Osteoblast (primary cell): ENCODE results near the gene RAD51B. TPM values are rescaled to one million over a fixed set of nuclear protein-coding genes. Genes with fewer than 3 reads are reported as not detected.

ENCODE experiments used
- DNase-seq: peaks from one replicate; pipeline ENCODE4 v3.0.0; 2011; ENCODE audit warnings: low spot score, mixed read lengths; ENCODE audit not compliant: insufficient read length; ENCODE audit errors: missing footprints
- H2AFZ ChIP-seq: 2 replicates; pipeline ENCODE4 v1.6.0; 2011; ENCODE audit warnings: mild to moderate bottlenecking, low read length
- H3K27ac ChIP-seq: 2 replicates; pipeline ENCODE4 v1.5.1; 2011; ENCODE audit warnings: mild to moderate bottlenecking, low read depth, low read length, moderate library complexity
- H3K27me3 ChIP-seq: 2 replicates; pipeline ENCODE4 v1.6.0; 2012; ENCODE audit warnings: mild to moderate bottlenecking, control low read depth, inconsistent platforms, low read length, moderate library complexity; ENCODE audit not compliant: insufficient read depth
- H3K36me3 ChIP-seq: 2 replicates; pipeline ENCODE4 v1.5.1; 2011; ENCODE audit warnings: mild to moderate bottlenecking, low read length, control low read depth, moderate library complexity; ENCODE audit not compliant: insufficient read depth
- H3K4me1 ChIP-seq: 2 replicates; pipeline ENCODE4 v1.5.1; 2011; ENCODE audit warnings: mild to moderate bottlenecking, low read length, control low read depth, moderate library complexity; ENCODE audit not compliant: insufficient read depth
- H3K4me2 ChIP-seq: 2 replicates; pipeline ENCODE4 v1.6.0; 2011; ENCODE audit warnings: mild to moderate bottlenecking, low read length; ENCODE audit not compliant: insufficient read depth
- H3K4me3 ChIP-seq: fragments of 200-600 bp; sonication (generic); 3 replicates; pipeline ENCODE4 v1.5.1; 2012; ENCODE audit warnings: mild to moderate bottlenecking, low read length, inconsistent platforms; ENCODE audit not compliant: insufficient read depth
- H3K79me2 ChIP-seq: 2 replicates; pipeline ENCODE4 v1.6.0; 2012; ENCODE audit warnings: mild to moderate bottlenecking, low read length, control low read depth, inconsistent platforms; ENCODE audit not compliant: insufficient read depth
- H3K9me3 ChIP-seq: 2 replicates; pipeline ENCODE4 v1.5.1; 2011; ENCODE audit warnings: low read depth, low read length, control low read depth
- H4K20me1 ChIP-seq: 2 replicates; pipeline ENCODE4 v1.6.0; 2012; ENCODE audit warnings: mild to moderate bottlenecking, low read length, control low read depth; ENCODE audit not compliant: insufficient read depth
- total RNA-seq: library from RNA; depleted of rRNA; stranded (reverse); fragments of >200 nt; gene quantifications from 2 replicates; pipeline ENCODE4 v1.2.3, GENCODE V29; 2012
- TF ChIP-seq, protein P1 (sequence below): IDR thresholded peaks from 2 replicates; pipeline ENCODE4 v1.5.1; 2011; ENCODE audit warnings: mild to moderate bottlenecking, low read depth, low read length, moderate library complexity; ENCODE audit errors: extremely low read depth

RAD51B gene
- total RNA-seq, 1 donor = 13.8 TPM

DNA sequence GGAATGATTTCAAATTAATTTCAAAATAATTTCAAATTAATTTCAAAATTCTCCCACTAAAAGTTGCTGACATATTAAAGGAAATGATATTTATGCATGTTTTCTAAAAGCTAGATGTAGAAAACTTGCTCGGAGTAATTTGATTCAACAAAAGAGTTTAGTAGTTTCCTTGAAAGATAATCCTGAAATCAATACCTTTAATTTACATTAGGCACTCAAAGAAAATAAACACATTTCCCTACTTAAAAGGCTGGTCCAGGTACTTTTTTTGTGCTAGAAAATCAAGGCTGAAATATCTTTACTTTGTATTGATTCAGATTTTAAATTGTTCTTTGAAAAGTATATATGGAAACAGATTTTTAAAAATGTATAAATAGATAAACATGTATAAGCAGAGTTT is 370.5 kb downstream of the RAD51B start:
- H3K36me3 ChIP-seq = no peaks in the 10 kb centered on the region
- H3K27me3 ChIP-seq = no peaks in the 10 kb centered on the region
- no peak overlapping the region for H3K4me3 ChIP-seq
- H3K9me3 ChIP-seq = no peaks in the 10 kb centered on the region
- H3K4me2 ChIP-seq = no peak overlapping the region
- no peak overlapping the region for H2AFZ ChIP-seq
- H4K20me1 ChIP-seq = no peaks in the 10 kb centered on the region
- H3K4me1 ChIP-seq = no peaks in the 10 kb centered on the region
- H3K79me2 ChIP-seq = no peaks in the 10 kb centered on the region
- H3K27ac ChIP-seq = no peak overlapping the region
- DNase-seq = no peak
- TF ChIP-seq, protein P1, sequence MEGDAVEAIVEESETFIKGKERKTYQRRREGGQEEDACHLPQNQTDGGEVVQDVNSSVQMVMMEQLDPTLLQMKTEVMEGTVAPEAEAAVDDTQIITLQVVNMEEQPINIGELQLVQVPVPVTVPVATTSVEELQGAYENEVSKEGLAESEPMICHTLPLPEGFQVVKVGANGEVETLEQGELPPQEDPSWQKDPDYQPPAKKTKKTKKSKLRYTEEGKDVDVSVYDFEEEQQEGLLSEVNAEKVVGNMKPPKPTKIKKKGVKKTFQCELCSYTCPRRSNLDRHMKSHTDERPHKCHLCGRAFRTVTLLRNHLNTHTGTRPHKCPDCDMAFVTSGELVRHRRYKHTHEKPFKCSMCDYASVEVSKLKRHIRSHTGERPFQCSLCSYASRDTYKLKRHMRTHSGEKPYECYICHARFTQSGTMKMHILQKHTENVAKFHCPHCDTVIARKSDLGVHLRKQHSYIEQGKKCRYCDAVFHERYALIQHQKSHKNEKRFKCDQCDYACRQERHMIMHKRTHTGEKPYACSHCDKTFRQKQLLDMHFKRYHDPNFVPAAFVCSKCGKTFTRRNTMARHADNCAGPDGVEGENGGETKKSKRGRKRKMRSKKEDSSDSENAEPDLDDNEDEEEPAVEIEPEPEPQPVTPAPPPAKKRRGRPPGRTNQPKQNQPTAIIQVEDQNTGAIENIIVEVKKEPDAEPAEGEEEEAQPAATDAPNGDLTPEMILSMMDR = no peak

DNA sequence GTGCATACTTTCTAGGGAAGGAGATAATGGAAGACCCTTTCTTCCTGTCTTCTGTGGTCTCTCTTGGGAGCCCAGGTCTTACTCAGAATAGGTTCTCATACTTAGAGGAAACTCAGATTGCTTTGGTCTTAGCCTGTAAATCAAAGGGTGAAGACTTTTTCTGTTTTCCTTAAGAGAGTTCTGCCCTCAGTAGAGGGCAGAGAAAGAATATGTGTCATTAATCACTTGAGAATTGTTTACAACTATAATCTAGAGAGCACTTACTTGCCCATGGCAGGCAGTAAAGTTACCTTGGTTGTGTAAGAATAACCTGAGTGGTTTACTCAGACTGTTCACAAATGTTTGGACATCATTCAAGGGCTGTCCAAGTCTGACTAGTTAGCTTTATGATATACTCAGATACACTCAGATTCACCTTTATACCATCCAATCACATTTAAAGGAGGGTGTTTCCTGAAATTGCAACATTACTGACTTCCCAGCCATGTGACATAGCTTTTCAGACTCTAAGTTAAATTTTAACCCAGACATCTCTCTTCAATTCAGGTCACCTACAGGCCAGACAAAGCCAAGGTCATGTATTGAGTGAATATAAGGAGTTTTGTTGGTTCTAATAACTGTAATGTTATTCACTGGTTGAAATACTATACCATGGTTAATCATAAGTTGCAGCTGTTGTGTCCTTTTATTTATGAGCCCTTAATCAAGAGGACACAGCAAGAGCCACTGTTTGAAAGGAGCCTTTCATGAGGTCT is 372.2 kb downstream of the RAD51B start:
- Histone ChIP-seq H4K20me1 (no peaks in the 10 kb centered on the region), H3K27me3 (no peaks in the 10 kb centered on the region), H3K9me3 (no peaks in the 10 kb centered on the region), H3K36me3 (no peaks in the 10 kb centered on the region), H3K4me2 (no peak overlapping the region), H2AFZ (no peak overlapping the region), H3K27ac (no peak overlapping the region), H3K4me1 (no peaks in the 10 kb centered on the region), H3K4me3 (no peak overlapping the region), H3K79me2 (no peaks in the 10 kb centered on the region)
- TF ChIP-seq, protein P1 = no peak
- DNase-seq = no peak

DNA sequence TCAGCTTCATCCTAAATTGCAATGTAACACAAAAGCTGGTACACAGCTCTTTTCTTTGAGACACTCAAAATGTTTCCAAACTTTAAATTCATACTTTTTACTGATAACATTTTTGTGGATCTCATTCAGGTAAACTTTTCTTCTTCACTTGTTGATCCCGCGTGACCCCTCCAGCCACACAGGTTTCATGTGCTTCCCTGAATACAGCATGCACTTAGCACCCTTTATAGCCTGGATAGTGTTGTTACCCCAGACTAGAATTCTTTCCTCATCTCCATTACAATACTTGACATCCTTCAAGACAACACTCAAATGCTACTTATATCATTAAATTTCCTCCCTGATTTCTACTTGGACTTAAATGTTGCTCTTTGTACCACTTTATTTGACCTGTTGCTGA is 373.4 kb downstream of the RAD51B start:
- no peak for DNase-seq
- Histone ChIP-seq H3K27ac (no peak overlapping the region), H3K36me3 (no peaks in the 10 kb centered on the region), H3K4me2 (no peak overlapping the region), H2AFZ (no peak overlapping the region), H3K9me3 (no peaks in the 10 kb centered on the region), H3K27me3 (no peaks in the 10 kb centered on the region), H3K4me3 (no peak overlapping the region), H3K4me1 (no peaks in the 10 kb centered on the region), H4K20me1 (no peaks in the 10 kb centered on the region), H3K79me2 (no peaks in the 10 kb centered on the region)
- TF ChIP-seq, protein P1 = no peak

DNA sequence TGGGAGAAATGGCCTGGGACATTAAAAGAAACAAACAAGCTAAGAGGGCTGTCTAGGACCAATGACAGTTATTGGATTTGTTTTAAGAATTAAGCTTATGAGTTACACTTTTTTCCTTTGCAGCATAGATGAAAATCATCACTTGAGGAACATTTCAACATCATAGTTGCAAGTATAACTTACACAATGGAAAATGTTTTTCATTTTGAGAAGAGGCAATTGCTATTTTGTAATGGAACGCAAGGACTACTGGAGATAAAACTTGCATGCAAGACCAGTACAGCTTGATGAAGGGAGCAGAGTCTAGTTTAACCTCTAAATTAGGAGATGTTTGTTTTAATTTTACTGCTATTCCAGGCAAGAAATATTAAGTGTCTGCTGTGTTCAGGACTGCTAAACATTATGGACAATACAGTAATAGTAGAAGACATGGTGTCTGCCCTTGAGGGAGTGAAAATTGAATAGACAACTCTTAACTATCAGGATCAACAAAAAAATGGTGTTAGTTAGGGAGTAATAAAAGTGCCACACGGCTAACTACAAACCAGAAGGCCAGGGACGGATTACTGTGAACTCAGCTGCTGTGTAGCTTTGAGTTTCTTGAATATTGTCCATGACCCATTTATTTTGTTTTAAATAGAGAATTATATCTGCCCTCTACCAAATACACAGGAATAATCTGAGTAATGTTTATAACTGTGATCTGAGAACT is 374.5 kb downstream of the RAD51B start:
- DNase-seq = no peak
- no peak overlapping the region for H2AFZ ChIP-seq

More for the DNA sequence above, 374.5 kb downstream of the RAD51B start:
- Histone ChIP-seq H3K27me3 (no peaks in the 10 kb centered on the region), H4K20me1 (no peaks in the 10 kb centered on the region), H3K27ac (no peak overlapping the region), H3K4me2 (no peak overlapping the region), H3K4me1 (no peaks in the 10 kb centered on the region), H3K4me3 (no peak overlapping the region), H3K79me2 (no peaks in the 10 kb centered on the region), H3K9me3 (no peaks in the 10 kb centered on the region), H3K36me3 (no peaks in the 10 kb centered on the region)
- TF ChIP-seq, protein P1 = no peak
